NT2/D1 (cell line): ENCODE results near the gene ITLN2.

ENCODE experiments used
- YY1 ChIP-seq: IDR thresholded peaks from 2 replicates; pipeline ENCODE4 v1.6.1; 2011; ENCODE audit not compliant: insufficient read length, insufficient read depth
- ZNF274 ChIP-seq: IDR thresholded peaks from 2 replicates; pipeline ENCODE4 v1.6.1; 2011; ENCODE audit warnings: mild to moderate bottlenecking, low read depth, low read length

GRCh38 chr1:160911925-160912324 is 42.7 kb downstream of the ITLN2 start:
- TF ChIP-seq YY1 (no peak), ZNF274 (no peak)
